COLO668 (cell line): Measurements from ENCODE around the gene SFTPD.
A peak's percentile ranks its signal among the peaks of the same experiment; 100 is the strongest.
"Not testable (repeated sequence)": the region's sequence is repeated elsewhere in the genome, so short reads cannot be mapped to it uniquely, and the experiment has no call there.

Source experiments
- DNase-seq: peaks from one replicate; lab custom pipeline; 2025; ENCODE audit not compliant: unreplicated experiment; lab: John Stamatoyannopoulos, UW

SFTPD gene

GRCh38 chr10:79948976-79949722 is at the start of gene SFTPD:
TSS of gene SFTPD (minus strand) at chr10:79949105. CDS start at chr10:79946659, 2,446 bp downstream.
- DNase-seq = no peak

DNA sequence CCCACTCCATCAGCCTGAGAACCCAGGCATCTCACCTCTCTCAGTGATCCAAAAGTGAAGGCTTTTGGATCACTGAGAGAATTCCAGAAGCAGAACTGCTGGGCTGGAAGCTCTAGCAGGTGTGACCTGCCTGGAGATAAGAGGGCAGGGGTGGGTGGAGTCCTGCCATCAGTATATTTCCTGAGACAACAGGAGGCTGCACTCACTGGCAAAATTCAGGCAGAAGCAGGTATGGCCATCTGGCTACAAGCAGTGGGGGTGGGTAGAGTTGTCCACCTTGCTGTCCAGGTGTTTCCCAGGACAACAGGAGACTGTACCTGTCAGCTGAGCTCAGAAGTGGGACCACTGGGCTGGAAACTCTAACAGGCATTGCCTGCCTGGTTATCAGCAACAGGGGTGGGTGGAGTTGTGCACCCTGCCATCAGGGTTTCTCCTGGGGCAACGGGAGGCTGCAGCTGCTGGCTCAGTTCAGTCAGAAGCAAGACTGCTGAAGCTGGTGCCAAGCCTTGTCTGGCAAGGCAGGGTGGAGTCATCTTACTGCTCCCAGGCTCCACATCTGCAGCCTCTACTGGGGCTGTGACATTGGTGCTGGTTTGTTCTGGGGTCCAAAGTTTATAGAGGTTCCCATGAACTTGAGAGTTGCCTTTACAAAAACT is 47.2 kb upstream of the SFTPD start:
- DNase-seq = no peak

DNA sequence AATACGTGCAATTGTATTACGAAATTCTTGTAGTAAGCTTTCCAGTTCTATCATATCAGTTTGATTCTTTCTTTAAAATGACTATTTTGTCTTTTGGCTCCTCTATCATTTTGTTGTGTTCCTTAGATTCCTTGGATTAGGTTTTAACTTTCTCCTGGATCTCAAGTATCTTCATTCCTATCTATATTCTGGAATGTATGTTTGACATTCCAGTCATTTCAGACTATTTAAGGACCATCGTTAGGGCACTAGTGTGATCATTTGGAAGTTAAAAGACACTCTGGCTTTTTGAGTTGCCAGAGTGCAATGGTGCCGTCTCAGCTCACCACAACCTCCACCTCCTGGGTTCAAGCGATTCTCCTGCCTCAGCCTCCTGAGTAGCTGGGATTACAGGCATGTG is 45.7 kb upstream of the SFTPD start:
- DNase-seq = no peak

DNA sequence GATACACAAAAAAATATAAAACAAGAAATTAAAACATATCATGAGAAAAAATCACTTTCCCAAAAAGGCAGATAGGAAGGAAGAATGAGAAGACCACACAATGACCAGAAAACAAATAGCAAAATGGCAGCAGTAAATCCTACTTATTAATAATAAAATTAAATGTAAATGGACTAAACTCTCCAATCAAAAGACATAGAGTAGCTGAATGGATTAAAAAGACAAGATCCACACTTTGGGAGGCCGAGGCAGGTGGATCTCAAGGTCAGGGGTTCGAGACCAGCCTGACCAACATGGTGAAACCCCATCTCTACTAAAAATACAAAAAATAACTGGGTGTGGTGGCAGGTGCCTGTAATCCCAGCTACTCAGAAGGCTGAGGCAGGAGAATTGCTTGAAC is 39.3 kb upstream of the SFTPD start:
- DNase-seq = not testable (repeated sequence)

DNA sequence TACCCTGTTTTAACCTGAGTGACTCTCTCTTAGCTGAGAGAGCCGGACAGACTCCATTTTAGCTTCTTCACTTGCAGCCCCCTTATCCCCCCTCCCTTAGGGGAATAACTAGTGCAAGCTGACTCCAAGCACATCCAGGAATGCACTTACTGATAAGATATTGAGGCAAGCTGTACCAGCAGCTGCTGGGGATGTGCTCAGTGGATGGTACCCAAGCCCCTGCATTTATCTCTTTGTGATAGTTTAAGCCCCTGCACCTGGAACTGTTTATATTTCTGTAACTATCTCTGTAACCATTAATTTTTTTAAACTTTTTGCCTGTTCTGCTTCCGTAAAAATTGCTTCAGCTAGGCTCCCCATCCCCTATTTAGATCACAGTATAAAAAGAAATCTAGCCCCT is 37.8 kb upstream of the SFTPD start:
- not testable (repeated sequence) for DNase-seq

DNA sequence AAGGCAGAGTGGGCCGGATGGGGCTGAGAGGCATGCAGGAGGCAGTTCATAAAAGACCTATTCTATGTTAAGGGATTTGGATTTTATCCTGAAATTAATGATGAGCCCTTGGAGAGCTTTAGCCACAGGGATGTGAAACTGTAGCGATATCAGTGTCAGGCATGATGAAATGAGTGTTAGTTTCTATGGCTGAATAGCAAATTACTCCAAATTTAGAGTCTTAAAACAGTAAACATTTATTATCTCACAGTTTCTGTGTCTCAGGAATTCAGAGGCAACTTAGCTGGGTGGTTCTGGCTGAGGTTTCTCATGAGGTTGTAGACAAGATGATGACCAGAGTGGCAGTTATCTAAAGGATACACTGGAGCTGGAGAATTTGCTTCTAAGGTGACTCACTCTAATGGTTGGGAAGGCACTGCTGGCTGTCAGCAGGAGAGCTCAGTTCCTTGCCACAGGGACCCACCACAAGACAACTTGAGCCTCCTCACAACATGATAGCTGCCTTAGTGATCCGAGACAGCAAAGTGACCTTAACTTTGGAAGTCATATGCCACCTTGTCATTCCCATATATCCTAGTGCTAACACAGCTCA is 36.7 kb upstream of the SFTPD start:
- DNase-seq = no peak

GRCh38 chr10:79984851-79985250 is 35.9 kb upstream of the SFTPD start:
- no peak for DNase-seq

DNA sequence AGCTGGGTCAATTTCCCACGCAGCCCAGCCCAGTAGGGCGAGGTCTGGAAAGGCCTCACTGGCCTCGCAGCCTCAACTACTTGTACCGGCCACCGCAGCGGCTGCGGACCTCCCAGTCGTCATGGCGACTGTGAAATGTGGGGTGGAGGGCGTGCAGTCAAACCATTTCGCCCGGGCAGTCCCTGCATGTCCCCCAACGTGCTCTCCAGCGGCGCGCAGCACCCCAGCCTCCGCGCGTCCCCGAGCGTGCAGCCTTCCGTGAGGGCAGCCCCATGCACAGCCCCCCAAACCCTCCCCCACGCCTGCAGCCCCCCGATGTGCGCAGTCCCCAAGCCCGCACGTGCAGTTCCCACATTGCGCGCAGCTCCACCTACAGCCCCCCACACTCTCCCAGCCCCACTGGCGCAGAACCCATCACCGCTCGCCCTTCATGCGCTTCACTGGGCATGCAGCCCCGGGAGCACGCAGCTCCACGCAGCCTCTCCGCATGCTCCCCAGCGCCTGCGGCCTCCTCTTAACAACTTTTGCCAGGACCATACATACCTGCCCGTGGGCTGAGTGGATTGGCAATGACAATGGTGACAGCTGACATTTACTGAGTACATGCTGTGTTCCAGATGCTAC is 34.5 kb upstream of the SFTPD start:
- no peak for DNase-seq

DNA sequence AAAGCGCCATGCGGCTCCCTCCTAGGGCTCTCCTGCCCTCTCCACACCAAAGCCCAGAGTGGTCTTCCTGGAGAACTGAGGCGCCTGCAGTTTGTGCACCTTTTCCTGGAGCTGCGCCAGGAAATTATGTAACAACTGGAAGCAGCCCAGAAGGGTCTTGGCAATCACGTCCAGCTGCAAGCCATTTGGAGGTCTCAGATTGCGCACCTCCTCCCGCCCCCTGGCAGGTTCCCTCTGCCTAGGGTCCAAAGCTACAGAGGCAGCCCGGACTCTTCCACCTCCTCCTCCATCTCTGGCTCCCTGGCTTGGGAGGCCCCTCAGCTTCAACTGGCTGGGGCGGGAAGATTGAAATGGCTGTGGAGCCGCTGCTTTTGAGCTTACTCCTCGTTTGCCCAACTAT is 34.0 kb upstream of the SFTPD start:
- no peak for DNase-seq

- DNase-seq = no peak
These were observed 33.5 kb upstream of the SFTPD start for GRCh38 chr10:79982362-79982800.

DNA sequence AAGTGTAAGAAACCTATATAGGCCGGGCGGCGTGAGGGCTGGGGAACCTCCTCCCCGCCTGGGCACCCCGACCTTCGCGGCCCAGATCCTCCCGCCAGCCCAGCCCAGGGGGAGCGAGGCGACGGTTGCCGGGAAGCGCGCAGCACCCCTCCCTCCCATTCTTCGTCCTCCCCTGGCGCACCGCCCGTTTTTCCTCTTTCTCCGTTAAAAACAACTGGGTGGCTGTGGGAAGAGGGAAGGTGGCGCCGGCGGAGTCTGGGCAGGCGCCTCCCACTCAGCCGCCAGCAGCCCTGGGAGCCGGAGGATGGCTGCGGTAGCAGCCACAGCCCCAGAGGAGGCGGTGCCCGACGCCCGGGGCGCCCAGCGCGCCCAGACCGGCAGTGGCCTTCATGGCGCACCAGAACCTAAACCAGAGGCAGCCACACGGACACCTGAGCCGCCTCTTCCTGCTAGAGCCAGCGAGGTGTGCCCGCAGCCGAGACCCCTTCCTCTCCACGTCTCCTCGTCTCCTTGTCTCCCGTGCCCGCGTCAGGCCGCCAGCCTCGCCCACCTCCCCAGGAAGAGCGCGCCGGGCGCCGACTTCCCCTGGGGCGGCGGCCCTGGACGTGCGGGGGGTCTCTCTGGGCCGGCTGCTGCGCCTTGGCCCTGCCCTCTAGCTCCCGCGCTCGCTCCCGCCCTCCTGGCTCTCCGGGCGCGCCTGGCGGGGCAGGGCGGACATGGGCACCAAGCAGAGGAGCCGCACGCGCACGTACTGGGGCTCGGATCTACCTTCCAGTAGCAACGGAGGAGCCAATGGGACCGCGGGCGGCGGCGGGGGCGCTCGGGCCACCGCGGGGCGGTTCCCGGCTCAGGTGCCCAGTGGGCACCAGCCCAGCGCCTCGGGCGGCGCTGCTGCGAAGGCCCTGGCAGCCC is 32.8 kb upstream of the SFTPD start:
- peak; percentile 43 for DNase-seq

DNA sequence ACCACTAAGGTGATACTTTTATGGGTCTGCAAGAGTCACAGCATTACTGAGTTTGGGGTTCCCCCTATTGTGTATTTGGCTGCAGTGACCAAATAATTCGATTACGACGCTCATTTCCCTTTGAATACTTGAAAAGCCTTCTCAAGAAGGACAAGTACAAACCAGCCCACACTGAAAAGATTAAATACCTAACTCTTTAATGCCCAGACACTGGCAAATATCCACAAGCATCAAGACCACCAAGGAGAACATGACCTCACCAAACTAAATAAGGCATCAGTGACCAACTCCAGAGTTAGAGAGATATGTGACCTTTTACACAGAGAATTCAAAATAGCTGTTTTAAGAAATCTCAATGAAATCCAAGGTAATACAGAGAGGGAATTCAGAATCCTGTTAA is 31.8 kb upstream of the SFTPD start:
- no peak for DNase-seq

DNA sequence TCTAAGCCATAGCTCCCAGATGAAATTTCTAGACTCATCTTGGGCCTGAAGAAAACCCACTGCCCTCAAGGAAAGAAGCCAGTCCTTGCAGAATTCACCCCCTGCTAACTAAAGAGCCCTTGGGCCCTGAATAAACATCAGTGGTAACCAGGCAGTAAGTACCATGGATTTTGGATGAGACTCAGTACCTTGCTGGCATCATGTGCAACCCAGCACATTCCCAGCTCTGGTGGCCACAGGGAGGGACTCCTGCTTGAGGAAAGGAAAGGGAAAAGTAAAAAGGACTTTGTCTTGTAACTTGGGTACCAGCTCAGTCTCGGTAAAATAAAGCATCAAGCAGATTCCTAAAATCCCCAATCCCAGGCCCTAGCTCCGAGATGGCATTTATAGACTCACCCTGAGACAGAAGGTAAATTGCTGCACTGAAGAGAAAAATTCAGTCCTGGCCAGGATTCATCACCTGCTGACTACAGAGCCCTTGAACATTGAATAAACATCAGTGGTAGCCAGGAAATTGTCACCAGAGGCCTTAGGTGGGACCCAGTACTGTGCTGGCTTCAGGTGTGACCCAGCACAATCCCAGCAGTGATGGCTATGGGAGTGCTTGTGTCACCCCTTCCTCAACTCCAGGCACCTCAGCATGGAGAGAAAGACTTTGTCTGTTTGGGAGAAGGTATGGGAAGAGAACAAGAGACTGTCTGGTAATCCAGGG is 31.2 kb upstream of the SFTPD start:
- no peak for DNase-seq

DNA sequence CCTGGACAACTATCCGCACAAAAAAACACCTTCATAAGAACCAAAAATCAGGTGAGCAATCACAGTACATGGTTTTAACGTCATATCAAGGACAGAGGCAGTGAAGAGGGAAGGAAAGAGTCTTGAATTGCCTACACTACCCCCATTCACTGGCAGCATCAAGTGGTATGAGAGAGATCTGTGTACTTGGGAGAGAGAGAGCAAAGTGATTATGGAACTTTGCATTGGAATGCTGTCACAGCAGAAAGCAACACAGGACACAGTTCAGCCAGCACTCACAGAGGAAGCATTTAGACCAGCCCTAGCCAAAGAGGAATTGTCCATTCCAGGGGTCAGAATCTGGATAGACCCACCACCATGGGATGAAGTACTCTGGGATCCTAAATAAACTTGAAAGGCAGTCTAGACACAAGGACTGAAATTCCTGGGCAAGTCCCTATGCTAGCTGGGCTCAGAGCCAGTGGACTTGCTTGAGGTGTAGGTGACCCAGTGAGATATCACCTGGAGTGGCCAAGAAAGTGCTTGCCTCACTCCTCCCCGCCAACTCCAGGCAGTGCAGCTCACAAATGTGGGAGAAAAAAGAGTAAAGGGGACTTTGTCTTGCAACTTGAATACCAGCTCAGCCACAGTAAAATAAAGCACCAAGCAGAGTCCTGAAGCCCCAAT is 30.5 kb upstream of the SFTPD start:
- no peak for DNase-seq

DNA sequence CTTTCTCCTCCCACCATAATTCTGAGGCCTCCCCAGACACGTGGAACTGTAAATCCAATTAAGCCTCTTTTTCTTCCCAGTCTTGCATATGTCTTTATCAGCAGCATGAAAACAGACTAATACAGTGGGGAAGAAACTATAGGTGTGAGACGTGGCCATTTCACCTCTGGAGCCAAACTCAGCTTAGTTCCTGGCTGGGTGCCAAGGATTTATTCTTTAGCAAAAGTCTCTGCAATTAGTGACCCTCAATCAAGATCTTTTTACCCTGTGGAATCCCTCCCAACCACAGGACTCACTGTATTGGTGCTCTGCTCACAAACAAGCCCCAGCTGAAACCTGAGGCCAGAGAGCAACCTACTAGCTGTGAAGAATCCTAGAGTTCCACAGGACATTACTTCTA is 28.1 kb upstream of the SFTPD start:
- no peak for DNase-seq

DNA sequence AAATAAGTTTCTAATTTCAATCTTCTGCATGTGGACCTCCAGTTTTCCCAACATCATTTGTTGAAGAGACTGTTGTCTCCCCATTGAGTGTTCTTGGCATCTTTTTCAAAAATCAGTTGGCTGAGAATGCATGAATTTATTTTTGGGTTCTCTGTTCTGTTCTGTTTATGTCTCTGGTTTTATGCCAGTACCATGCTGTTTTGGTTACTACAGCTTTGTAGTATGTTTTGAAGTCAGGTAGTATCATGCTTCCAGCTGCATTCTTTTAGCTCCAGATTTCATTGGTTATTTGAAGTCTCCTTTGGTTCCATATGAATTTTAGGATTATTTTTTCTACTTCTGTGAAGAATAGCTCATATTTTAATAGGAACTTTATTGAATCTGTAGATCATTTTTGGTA is 21.2 kb upstream of the SFTPD start:
- DNase-seq = no peak

- DNase-seq = no peak
These were observed 999 bp downstream of the SFTPD start for GRCh38 chr10:79947787-79948424.

DNA sequence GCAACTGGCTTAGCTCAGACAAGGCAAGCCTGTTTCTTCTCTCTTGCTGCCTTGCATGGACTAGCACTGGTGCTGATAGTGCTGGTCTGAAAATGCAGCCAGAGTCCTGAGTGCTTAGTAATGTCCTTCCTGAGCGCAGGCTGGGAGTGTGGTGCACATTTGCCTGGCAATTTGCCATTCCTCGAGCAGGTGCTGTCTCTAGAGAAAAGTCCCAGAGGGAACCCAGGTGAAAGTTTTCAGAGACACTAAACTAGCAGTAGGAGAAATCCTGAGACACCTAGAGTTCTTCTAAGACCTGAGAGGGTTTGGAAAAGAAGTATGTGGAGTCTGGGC is 1.9 kb downstream of the SFTPD start:
- peak; percentile 19 for DNase-seq
